GM10847 (cell line): ENCODE data around the gene IL3RA.
A peak's percentile ranks its signal among the peaks of the same experiment; 100 is the strongest.

Experiments
- POLR2A ChIP-seq: IDR thresholded peaks from 2 replicates; pipeline ENCODE4 v1.6.1; 2011; ENCODE audit not compliant: insufficient read length; ENCODE audit errors: extremely low read depth

Gene IL3RA

GRCh38 chrX:1358793-1359476 is 22.4 kb downstream of the IL3RA start:
- no peak for TF ChIP-seq POLR2A

- TF ChIP-seq POLR2A: no peak
Observed at GRCh38 chrX:1359477-1359873, 22.9 kb downstream of the IL3RA start.

GRCh38 chrX:1360171-1360570 is 23.6 kb downstream of the IL3RA start:
- no peak for TF ChIP-seq POLR2A

- no peak for TF ChIP-seq POLR2A
Observed at GRCh38 chrX:1361275-1361674, 24.7 kb downstream of the IL3RA start.

GRCh38 chrX:1361910-1362309 is 25.3 kb downstream of the IL3RA start:
- TF ChIP-seq POLR2A: no peak

- TF ChIP-seq POLR2A: no peak
Observed at GRCh38 chrX:1368385-1368698, 31.8 kb downstream of the IL3RA start.

- no peak for TF ChIP-seq POLR2A
Observed at GRCh38 chrX:1378306-1378759, 41.7 kb downstream of the IL3RA start.

GRCh38 chrX:1380672-1381233 is 44.2 kb downstream of the IL3RA start:
- no peak for TF ChIP-seq POLR2A

- TF ChIP-seq POLR2A: no peak
Observed at GRCh38 chrX:1384658-1385252, 48.2 kb downstream of the IL3RA start.

GRCh38 chrX:1385253-1386223 is 49.0 kb downstream of the IL3RA start:
- no peak for TF ChIP-seq POLR2A

GRCh38 chrX:1386338-1387127 is 49.9 kb downstream of the IL3RA start:
- TF ChIP-seq POLR2A: peak; percentile 1

GRCh38 chrX:1387141-1387776 is 50.7 kb downstream of the IL3RA start:
- no peak for TF ChIP-seq POLR2A

- TF ChIP-seq POLR2A: no peak
Observed at GRCh38 chrX:1388651-1389050, 52.1 kb downstream of the IL3RA start.

GRCh38 chrX:1389181-1389992 is 52.8 kb downstream of the IL3RA start:
- no peak for TF ChIP-seq POLR2A

GRCh38 chrX:1389993-1390285 is 53.4 kb downstream of the IL3RA start:
- no peak for TF ChIP-seq POLR2A
